Immature natural killer cell (primary cell): Measurements from ENCODE around the gene MEST. TPM values are rescaled to one million over a fixed set of nuclear protein-coding genes. Genes with fewer than 3 reads are reported as not detected.
A peak's percentile ranks its signal among the peaks of the same experiment; 100 is the strongest.
"Not testable (repeated sequence)": the region's sequence is repeated elsewhere in the genome, so short reads cannot be mapped to it uniquely, and the experiment has no call there.

Experiments used
- DNase-seq, 3 donors: peaks; one replicate each; pipeline ENCODE4 v3.0.0; 2022; ENCODE audit warnings: mixed read lengths in 1 of 3
- H3K27ac Mint-ChIP-seq, 6 donors: one replicate each; pipeline ENCODE4 v1.8.0; 2020; ENCODE audit warnings: mixed read lengths in 6 of 6, mild to moderate bottlenecking in 5 of 6, inconsistent platforms in 4 of 6, moderate library complexity in 3 of 6
- H3K27me3 Mint-ChIP-seq, 3 donors: one replicate each; pipeline ENCODE4 v1.8.0; 2020 to 2021; ENCODE audit warnings: low read depth in 3 of 3, mild to moderate bottlenecking in 3 of 3, mixed read lengths in 3 of 3, moderate library complexity in 3 of 3, inconsistent platforms in 1 of 3
- H3K36me3 Mint-ChIP-seq, 3 donors: one replicate each; pipeline ENCODE4 v1.8.0; 2020; ENCODE audit warnings: mixed read lengths in 3 of 3, inconsistent platforms in 2 of 3, mild to moderate bottlenecking in 2 of 3
- H3K4me1 Mint-ChIP-seq, 2 donors: one replicate each; pipeline ENCODE4 v1.8.0; 2020; ENCODE audit warnings: inconsistent platforms in 2 of 2, mild to moderate bottlenecking in 2 of 2, mixed read lengths in 2 of 2, moderate library complexity in 1 of 2
- H3K4me3 Mint-ChIP-seq, 5 donors: one replicate each; pipeline ENCODE4 v1.8.0; 2020; ENCODE audit warnings: mild to moderate bottlenecking in 5 of 5, mixed read lengths in 5 of 5, inconsistent platforms in 3 of 5, moderate library complexity in 3 of 5
- H3K9me3 Mint-ChIP-seq, 6 donors: one replicate each; pipeline ENCODE4 v1.8.0; 2020; ENCODE audit warnings: mild to moderate bottlenecking in 6 of 6, mixed read lengths in 6 of 6, inconsistent platforms in 4 of 6, moderate library complexity in 3 of 6
- polyA plus RNA-seq, 3 donors: library from polyadenylated mRNA; unstranded; fragments of 300-500 nt; fragmentation: Illumina TruSeq; gene quantifications; one replicate each; pipeline ENCODE4 v1.2.3, GENCODE V29; 2021

MEST gene
- polyA plus RNA-seq, 3 donors from 2014 or later = 0.53 to 12.9 (median 3.0) TPM

- Mint-ChIP-seq H3K4me1 (peaks cover 37 to 40% of the 10 kb centered on the region in 2 donors), H3K36me3 (no peaks in the 10 kb centered on the region), H3K9me3 (no peaks in the 10 kb centered on the region), H3K27me3 (peaks cover 11 to 47% (median 18%) of the 10 kb centered on the region in 3 donors), H3K27ac (no peak overlapping the region), H3K4me3 (no peak overlapping the region)
- DNase-seq = no peak
These were observed 2.5 kb upstream of the MEST start for GRCh38 chr7:130489140-130489983.

- Mint-ChIP-seq H3K36me3 (no peaks in the 10 kb centered on the region), H3K27ac (no peak overlapping the region), H3K9me3 (no peaks in the 10 kb centered on the region), H3K4me1 (peaks cover 31 to 32% of the 10 kb centered on the region in 2 donors), H3K27me3 (peaks cover 5 to 48% (median 18%) of the 10 kb centered on the region in 3 donors), H3K4me3 (peak overlapping the region in 3 of 5 donors; percentile 23 to 67 (median 53))
- no peak for DNase-seq
These were observed 1.5 kb upstream of the MEST start for GRCh38 chr7:130490311-130490791.

GRCh38 chr7:130490888-130491804 lies 739 bp upstream of the MEST start:
- Mint-ChIP-seq H3K27ac (no peak overlapping the region), H3K9me3 (no peaks in the 10 kb centered on the region), H3K4me3 (peak overlapping the region; percentile 38 to 79 (median 67)), H3K4me1 (peaks cover 23 to 24% of the 10 kb centered on the region in 2 donors), H3K36me3 (no peaks in the 10 kb centered on the region), H3K27me3 (peaks cover 4 to 40% (median 18%) of the 10 kb centered on the region in 3 donors)
- DNase-seq = peak in 1 of 3 donors; percentile 23

- no peak for DNase-seq
- no peaks in the 10 kb centered on the region for H3K9me3 Mint-ChIP-seq
- peak overlapping the region in 4 of 5 donors; percentile 44 to 52 (median 49) for H3K4me3 Mint-ChIP-seq
These were observed 814 bp downstream of the MEST start for GRCh38 chr7:130492523-130493274.

GRCh38 chr7:130493275-130493873 lies 1.5 kb downstream of the MEST start:
- peaks cover 4 to 31% (median 11%) of the 10 kb centered on the region in 3 donors for H3K27me3 Mint-ChIP-seq
- H3K4me3 Mint-ChIP-seq = peak overlapping the region in 1 of 5 donors; percentile 44
- peaks cover 0 to 4% (median 2%) of the 10 kb centered on the region in 3 donors for H3K36me3 Mint-ChIP-seq
- no peaks in the 10 kb centered on the region for H3K9me3 Mint-ChIP-seq
- no peak overlapping the region for H3K27ac Mint-ChIP-seq
- no peak for DNase-seq
- peaks cover 16 to 20% of the 10 kb centered on the region in 2 donors for H3K4me1 Mint-ChIP-seq

More at GRCh38 chr7:130492523-130493274, 814 bp downstream of the MEST start:
- peaks cover 4 to 35% (median 11%) of the 10 kb centered on the region in 3 donors for H3K27me3 Mint-ChIP-seq
- H3K27ac Mint-ChIP-seq = no peak overlapping the region
- peaks cover 0 to 1% (median 0%) of the 10 kb centered on the region in 3 donors for H3K36me3 Mint-ChIP-seq
- H3K4me1 Mint-ChIP-seq = peaks cover 16 to 20% of the 10 kb centered on the region in 2 donors

GRCh38 chr7:130494431-130494858 lies 2.6 kb downstream of the MEST start:
- H3K27me3 Mint-ChIP-seq = peaks cover 4 to 24% (median 9%) of the 10 kb centered on the region in 3 donors
- H3K27ac Mint-ChIP-seq = no peak overlapping the region
- H3K4me1 Mint-ChIP-seq = peaks cover 16 to 20% of the 10 kb centered on the region in 2 donors
- no peaks in the 10 kb centered on the region for H3K9me3 Mint-ChIP-seq
- DNase-seq = no peak
- H3K4me3 Mint-ChIP-seq = no peak overlapping the region
- H3K36me3 Mint-ChIP-seq = peaks cover 0 to 4% (median 3%) of the 10 kb centered on the region in 3 donors

- H3K27ac Mint-ChIP-seq = no peak overlapping the region
- peaks cover 0 to 2% (median 0%) of the 10 kb centered on the region in 3 donors for H3K27me3 Mint-ChIP-seq
These were observed 8.6 kb downstream of the MEST start for GRCh38 chr7:130500463-130500862.

GRCh38 chr7:130500910-130501309 lies 9.0 kb downstream of the MEST start:
- no peaks in the 10 kb centered on the region for H3K4me1 Mint-ChIP-seq
- H3K27me3 Mint-ChIP-seq = peaks cover 0 to 2% (median 0%) of the 10 kb centered on the region in 3 donors
- peaks cover 0 to 28% (median 21%) of the 10 kb centered on the region in 3 donors for H3K36me3 Mint-ChIP-seq
- H3K9me3 Mint-ChIP-seq = no peaks in the 10 kb centered on the region
- no peak overlapping the region for H3K4me3 Mint-ChIP-seq
- DNase-seq = no peak
- H3K27ac Mint-ChIP-seq = no peak overlapping the region

More at GRCh38 chr7:130500463-130500862, 8.6 kb downstream of the MEST start:
- H3K9me3 Mint-ChIP-seq = no peaks in the 10 kb centered on the region
- H3K36me3 Mint-ChIP-seq = peaks cover 0 to 28% (median 21%) of the 10 kb centered on the region in 3 donors
- no peak for DNase-seq
- no peaks in the 10 kb centered on the region for H3K4me1 Mint-ChIP-seq
- H3K4me3 Mint-ChIP-seq = no peak overlapping the region

- Mint-ChIP-seq H3K4me3 (no peak overlapping the region), H3K9me3 (no peaks in the 10 kb centered on the region), H3K36me3 (peaks cover 21 to 37% (median 32%) of the 10 kb centered on the region in 3 donors), H3K27me3 (peaks cover 0 to 2% (median 0%) of the 10 kb centered on the region in 3 donors), H3K27ac (no peak overlapping the region), H3K4me1 (no peaks in the 10 kb centered on the region)
- no peak for DNase-seq
These were observed 13.9 kb downstream of the MEST start for GRCh38 chr7:130505753-130506152.

- H3K27me3 Mint-ChIP-seq = peaks cover 0 to 2% (median 0%) of the 10 kb centered on the region in 3 donors
- no peaks in the 10 kb centered on the region for H3K4me1 Mint-ChIP-seq
- DNase-seq = no peak
- H3K27ac Mint-ChIP-seq = no peak overlapping the region
- H3K4me3 Mint-ChIP-seq = no peak overlapping the region
- peaks cover 21 to 37% (median 32%) of the 10 kb centered on the region in 3 donors for H3K36me3 Mint-ChIP-seq
- no peaks in the 10 kb centered on the region for H3K9me3 Mint-ChIP-seq
These were observed 14.5 kb downstream of the MEST start for GRCh38 chr7:130506358-130506757.

GRCh38 chr7:130512038-130512437 lies 20.2 kb downstream of the MEST start:
- H3K4me3 Mint-ChIP-seq, H3K27ac Mint-ChIP-seq, DNase-seq, H3K4me1 Mint-ChIP-seq, H3K9me3 Mint-ChIP-seq, H3K27me3 Mint-ChIP-seq: not testable (repeated sequence)
- peaks cover 13 to 15% (median 14%) of the 10 kb centered on the region in 3 donors for H3K36me3 Mint-ChIP-seq

GRCh38 chr7:130513447-130513846 lies 21.6 kb downstream of the MEST start:
- no peaks in the 10 kb centered on the region for H3K27me3 Mint-ChIP-seq
- no peak overlapping the region for H3K4me3 Mint-ChIP-seq

More at GRCh38 chr7:130513447-130513846, 21.6 kb downstream of the MEST start:
- H3K9me3 Mint-ChIP-seq = no peaks in the 10 kb centered on the region
- no peaks in the 10 kb centered on the region for H3K4me1 Mint-ChIP-seq
- H3K27ac Mint-ChIP-seq = no peak overlapping the region
- H3K36me3 Mint-ChIP-seq = peaks cover under 1 to 3% (median 1%) of the 10 kb centered on the region in 3 donors
- no peak for DNase-seq
